ENCODE data around the gene KIAA0586. TPM values are rescaled to one million over a fixed set of nuclear protein-coding genes. Genes with fewer than 3 reads are reported as not detected.

KIAA0586 gene
- total RNA-seq, 2 experiments from 2014 or later: 24.9 to 27.0 TPM

Other genes starting within 250 kb of the KIAA0586 start
- gene ACTR10, start 227.6 kb upstream of the KIAA0586 start, total RNA-seq: 10 to 100 TPM; 49.5 to 53.4 TPM
- gene PSMA3, start 182.9 kb upstream of the KIAA0586 start, total RNA-seq: 100 to 1,000 TPM; 257 to 275 TPM
- 10 to 100 TPM; 27.0 to 28.0 TPM for gene ARID4A, start 129.2 kb upstream of the KIAA0586 start, total RNA-seq
- not detected for gene TOMM20L, start 31.8 kb upstream of the KIAA0586 start, total RNA-seq
- 10 to 100 TPM; 34.6 to 37.7 TPM for gene TIMM9, start 188 bp upstream of the KIAA0586 start, total RNA-seq
- 1 to 10 TPM in 1 of 2 experiments, under 1 TPM in 1; 0.58 to 1.1 TPM for gene DACT1, start 210.2 kb downstream of the KIAA0586 start, total RNA-seq